GM19452 (cell line): ENCODE results near the gene GAGE10.
"Not testable (repeated sequence)": the region's sequence is repeated elsewhere in the genome, so short reads cannot be mapped to it uniquely, and the experiment has no call there.

Source experiments
- ATAC-seq: cut with Tn5 transposase; IDR thresholded peaks from one replicate; pipeline ENCODE4 v1.9.1; 2021; ENCODE audit not compliant: unreplicated experiment

Gene GAGE10

DNA sequence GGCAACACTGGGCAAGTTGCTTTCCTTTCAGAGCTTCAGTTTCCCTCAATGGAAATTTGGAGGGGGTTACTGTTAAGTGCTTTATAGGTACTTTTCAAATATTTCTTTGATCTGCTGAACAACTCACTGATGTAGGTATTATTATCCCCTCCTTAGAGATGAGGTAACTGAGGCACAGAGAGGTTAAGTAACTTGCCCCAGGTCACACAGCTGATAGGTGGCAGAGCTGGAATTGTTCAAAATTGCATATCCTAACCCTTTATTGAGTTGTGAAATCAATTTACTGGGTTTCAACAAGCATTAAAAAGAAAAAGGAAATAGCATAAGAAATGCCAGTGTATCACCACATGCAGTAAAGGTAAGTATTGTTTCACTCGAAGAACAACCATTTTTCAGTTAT lies 27.2 kb upstream of the GAGE10 start:
- no peak for ATAC-seq

DNA sequence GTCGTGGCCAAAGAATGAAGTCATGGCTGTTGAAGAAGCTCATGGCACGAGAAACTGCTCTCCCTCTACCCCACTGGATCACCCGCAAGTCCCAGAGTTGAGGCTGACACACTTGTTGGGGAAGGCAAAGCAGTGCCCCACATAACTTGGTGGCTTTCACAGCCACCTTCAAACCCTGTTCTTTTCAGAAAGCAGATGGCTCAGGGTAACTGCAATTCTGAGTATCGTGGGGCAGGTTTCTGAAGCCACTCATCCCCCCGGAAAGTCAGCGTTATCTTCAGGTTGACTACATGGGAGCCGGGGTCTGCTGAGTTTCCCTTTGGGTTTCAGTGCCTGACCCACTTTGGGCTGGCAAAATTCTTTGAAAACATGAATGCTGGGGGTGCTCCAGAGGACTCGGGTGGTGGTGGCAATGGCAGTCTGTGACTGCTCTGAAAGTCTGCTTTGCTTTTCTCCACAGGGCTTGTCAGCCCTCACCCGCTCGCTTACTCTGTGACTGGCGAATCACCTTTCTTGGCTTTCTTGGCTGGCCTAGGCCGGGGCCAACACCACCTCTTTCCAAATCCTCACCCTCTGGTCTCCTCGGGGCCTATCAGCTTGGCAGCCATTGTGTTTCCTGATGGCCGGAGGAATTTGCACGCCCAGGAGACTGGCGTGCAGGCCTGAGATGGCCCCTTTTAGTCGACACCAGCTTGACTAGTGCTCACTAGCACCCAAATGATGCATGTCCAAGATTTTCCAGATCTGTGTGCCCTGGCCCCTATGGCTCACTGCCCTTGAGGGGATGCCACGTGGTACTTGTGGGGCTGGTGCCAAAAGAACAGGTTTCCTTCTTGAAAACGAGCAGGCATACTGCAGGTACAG lies 26.5 kb upstream of the GAGE10 start:
- no peak for ATAC-seq

DNA sequence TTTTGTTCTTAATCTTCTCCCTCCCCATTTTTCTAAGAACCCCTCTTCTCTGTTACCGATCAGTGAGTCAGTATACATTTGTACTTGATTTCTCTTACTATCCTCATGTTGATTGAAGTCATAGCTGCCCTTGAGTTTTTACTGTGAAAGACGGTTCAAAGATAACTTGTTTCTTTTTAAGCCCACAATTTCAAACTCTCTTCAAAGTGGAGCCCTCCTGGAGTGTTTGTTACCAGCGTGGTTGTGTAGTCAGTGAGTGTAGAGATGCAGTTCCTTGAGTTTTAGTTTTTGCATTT lies 26.0 kb upstream of the GAGE10 start:
- ATAC-seq, result no peak

DNA sequence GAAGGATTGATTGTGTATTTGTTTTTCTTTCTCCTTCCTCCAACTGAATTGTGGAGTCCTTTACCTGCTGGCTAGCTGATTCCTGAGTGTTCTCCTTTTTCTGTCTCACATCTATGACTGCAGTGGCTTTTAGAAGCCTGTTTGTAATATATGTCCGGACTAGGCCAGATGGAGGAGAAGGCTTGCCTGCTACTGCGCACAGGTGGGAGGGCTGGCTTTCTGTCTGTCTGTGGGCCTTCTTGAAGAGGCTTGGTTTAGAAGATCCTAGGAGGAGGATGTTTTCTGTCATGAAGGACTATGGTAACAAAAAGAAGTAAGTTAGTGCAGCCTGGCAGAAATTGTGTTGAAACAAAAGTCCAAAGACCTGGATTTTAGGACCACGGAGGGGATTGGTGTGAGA lies 25.4 kb upstream of the GAGE10 start:
- ATAC-seq, result no peak

DNA sequence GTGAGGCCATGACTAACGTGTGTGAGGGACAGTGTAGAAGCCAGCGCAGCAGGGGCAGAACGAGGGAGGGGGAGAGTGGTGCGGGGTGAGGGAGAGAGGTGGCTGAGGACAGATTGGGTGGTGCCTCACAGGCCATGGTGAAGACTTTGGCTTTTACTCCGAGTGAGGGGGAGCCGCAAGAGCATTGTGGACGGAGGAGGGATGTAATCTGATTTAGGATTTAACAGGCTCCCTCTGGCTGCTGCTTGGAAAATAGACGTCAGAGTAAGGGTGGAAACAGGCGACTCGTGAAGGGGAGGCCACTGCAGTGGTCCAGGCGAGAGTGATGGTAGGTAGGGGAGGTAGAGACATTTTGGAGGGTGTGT lies 20.8 kb upstream of the GAGE10 start:
- ATAC-seq, result no peak

DNA sequence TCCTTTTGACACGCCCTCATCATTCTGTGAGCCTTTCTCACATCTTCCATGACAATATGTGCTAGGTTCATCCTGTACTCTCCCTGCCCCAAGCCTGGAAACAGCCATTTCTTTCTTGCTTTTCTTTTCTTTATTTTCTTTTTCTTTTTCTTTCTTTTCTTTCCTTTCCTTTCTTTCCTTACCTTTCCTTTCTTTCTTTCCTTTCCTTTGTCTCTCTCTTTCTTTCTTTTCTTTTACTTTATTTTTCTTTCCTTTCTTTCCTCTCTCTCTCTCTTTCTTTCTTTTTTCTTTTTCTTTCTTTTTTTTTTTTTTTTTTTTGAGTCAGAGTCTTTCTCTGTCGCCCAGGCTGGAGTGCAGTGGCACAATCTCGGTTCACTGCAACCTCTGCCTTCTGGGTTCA lies 19.2 kb upstream of the GAGE10 start:
- ATAC-seq, result no peak

DNA sequence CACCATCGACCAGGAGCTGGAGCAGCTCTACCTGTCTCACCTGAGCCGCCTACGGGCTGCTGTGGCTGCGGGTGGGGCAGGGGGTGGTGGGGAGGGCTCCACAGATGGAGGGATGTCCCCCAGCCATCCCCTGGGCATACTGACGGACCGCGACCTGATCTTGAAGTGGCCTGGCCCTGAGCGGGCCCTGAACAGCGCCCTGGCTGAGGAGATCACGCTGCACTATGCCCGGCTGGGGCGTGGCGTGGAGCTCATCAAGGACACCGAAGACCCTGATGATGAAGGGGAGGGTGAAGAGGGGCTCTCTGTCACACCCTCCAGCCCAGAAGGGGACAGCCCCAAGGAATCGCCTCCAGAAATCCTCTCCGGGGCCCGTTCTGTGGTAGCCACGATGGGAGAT lies 17.3 kb upstream of the GAGE10 start:
- ATAC-seq, result no peak

DNA sequence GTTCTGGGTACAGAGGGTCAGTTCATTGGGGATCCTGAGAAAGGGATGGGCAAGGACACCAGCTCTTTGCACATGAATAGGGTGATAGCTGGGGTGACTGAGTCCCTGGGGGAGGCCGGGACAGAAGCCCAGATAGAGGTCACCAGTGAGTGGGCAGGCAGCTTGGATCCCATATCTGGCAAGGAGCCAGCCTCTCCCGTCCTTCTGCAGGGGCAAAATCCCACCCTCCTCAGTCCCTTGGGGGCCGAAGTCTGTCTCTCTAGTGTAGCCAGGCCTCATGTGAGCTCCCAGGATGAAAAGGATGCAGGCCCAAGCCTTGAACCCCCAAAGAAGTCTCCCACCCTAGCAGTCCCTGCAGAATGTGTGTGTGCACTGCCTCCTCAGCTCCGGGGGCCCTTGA lies 16.9 kb upstream of the GAGE10 start:
- ATAC-seq, result no peak

DNA sequence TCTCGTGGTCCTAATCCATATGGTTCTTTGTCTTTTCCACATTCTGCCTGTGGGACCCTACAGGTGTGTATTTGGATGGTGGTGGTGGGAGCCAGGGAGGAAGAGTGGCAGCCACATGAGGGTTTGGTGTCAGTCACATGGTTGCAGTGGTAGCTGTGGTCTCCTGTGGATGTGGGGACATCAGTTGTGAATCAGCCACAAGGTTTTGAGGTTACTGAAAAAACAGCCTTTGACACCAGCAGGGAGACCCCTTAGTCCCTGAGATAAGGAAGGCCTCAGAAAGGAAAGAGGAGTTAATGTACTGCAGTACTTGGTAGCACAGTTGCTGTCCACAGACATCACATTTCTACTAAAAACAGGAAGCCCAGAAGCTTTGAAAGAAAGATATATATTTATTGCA lies 15.8 kb upstream of the GAGE10 start:
- no peak for ATAC-seq

DNA sequence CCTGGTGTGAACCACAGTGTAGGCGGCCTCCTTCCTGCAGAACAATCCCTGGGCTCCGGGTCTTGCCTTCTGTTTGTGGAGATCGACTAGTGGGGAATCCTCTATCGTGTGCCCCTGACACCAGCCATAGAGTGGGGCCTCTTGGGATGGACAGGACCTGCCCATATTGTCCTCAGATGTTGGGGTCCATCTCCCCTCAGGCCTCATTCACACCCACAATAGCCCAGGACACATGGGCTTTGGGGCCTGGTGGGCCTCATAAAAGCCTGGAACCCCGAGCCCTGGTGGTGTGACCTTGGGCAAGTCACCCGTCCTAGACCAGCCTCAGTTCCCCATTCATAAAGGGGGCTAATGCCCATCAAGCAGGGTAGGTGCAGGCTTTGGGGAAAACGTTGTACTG lies 13.2 kb upstream of the GAGE10 start:
- no peak for ATAC-seq

DNA sequence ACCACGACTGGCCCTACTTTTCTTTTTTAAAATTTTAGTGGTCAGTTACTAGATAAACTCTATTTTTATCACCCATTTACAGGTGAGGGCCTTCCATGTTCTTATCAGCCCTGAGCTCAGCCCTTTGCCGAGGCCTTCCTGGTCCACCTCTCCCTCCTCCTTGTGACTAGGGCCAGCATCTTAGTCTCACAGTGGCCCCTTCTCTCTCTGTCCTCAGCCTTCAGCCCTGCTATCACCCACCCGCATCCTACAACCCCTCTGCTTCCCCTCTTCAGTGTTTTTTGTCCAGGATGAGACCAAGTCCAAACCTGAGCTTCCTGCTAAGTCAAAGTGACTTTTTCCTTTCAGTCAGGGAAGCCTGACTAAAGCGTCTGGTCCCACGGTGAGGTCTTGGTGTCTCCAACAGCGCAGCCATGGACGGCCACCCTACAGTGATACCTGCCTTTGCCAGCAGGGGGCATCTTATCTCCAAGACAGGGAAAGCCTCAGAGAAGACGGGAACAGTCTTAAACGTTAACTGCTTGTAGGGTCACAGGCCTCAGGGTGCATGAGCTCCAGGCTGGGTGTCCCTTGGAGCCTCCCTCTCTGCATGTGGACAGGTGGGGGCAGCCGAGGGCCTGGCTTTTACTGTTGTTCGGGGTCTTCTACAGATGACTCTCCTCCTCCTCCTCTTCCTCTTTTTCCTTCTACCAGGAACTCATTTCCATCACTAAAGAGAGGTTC lies 11.7 kb upstream of the GAGE10 start:
- no peak for ATAC-seq

DNA sequence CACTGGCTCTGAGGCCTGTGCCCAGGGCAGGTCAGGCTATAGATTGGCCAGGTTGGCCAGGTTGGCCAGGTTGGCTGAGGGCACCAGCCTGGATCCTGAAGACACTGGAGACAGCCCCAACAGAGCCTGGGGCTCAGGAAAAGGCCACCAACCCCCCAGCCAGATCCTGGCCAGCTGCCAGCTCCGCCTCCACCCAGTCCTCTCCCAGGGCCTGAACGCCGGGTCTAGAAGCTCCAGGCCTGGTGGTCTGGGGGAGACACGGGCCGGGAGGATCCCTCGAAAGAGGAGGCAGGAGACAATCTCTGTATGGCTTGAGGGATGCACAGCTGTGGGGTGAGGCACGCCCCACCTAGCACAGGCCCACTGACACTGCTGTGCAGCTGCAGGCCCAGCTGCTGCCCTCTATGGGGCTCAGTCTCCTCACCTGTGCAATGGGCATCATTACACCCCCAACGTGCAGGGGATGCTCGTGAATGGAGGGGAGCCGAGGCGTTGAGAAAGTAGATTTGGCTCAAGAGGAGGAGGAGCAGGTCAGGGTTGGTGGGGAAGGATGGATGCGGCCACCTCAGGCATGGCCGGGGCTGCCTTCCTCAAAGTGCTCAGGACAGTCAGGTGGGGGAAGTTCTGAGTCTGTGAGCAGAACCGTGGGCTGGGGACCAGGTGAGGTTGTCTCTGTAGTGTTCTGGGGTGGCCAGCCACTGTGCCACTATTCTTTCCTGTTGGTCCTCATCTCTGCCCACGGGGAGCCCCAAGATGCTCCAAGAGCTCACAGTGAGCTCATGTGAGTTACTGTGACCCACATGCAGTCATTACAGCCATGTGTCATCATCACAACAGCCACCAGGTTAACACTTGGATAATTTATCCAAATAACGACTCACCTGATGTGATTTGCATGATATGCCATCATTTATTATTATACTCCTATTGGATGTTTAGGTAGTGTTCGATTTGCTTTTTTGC lies 10.8 kb upstream of the GAGE10 start:
- no peak for ATAC-seq

DNA sequence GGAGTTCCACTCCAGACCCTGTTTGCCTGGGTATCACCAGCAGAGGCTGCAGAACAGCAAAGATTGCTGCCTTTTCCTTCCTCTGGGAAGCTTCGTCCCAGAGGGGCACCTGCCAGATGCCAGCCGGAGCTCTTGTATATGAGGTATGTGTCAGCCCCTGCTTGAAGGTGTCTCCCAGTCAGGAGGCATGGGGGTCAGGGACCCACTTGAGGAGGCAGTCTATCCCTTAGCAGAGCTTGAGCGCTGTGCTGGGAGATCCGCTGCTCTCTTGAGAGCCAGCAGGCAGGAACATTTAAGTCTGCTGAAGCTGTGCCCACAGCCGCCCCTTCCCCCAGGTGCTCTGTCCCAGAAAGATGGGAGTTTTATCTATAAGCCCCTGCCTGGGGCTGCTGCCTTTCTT lies 4.2 kb upstream of the GAGE10 start:
- ATAC-seq, result not testable (repeated sequence)

DNA sequence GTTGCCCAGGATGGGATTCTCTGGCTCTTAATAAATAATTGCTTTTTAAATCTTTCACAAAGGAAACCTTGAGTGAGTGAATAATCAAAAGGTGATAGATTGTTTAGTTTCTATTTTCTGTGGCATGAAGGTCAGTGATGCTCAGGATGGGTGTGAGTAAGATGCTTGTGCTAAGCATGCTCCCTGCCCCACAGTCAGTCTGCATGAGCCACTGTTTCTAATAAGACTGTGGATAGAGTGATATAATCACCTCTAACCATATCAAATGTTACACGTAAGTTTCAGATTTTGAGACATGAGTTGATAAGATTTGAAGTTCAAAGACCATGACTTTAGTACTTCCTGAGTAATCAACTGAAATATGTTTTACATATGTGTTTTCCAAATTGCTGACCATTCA lies 2.7 kb upstream of the GAGE10 start:
- no peak for ATAC-seq

DNA sequence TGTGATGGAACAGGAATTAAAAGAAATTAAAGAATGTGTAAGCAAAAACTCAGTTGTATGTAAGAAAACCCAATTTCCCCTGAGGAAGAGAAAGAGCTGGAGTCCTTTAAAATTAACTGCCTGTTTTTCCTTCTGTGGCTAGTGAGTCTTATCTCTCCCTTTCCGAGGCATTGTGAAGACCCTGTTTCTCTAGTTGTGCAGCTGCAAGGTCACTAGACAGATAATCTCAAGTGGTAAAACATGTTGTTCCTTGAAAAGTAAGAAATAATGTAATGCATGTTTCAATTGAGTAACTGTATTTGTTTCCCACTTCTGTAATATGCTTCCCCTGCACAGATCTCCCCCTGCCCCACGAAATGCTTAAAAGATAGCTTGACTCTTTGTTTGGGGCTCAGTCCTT lies 4.3 kb downstream of the GAGE10 start:
- not testable (repeated sequence) for ATAC-seq

DNA sequence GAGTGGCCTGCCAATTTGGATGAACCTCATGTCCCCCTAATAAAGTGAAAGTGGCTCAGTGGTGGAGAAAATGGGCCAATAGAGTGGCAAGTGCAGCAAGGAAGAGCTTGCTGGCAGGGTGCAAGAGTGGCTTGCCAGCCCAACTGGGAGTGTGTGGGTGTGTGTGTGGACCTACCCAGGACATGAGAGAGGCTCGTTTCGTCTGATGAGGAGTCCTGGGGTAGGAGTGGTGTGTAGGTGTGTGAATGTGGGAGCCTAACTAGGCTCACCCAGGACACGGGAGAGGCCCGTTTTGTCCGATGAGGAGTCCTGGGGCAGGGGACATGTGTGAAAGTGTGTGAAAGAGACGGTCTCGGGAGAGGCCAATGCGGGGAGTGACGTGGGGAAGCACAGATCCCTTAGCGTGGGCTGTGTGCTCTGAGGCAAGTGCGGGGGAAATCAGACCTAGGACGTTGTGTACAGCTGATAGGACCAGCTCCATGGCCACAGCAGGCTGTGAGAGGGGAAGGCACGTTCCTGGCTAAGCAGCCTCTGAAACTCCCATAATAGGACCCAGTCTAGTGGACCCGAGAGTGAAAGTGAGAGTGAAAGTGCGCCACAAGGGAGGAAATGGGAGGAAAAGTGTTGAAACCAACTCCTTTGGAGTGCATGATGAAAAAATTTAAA lies 5.3 kb downstream of the GAGE10 start:
- no peak for ATAC-seq

DNA sequence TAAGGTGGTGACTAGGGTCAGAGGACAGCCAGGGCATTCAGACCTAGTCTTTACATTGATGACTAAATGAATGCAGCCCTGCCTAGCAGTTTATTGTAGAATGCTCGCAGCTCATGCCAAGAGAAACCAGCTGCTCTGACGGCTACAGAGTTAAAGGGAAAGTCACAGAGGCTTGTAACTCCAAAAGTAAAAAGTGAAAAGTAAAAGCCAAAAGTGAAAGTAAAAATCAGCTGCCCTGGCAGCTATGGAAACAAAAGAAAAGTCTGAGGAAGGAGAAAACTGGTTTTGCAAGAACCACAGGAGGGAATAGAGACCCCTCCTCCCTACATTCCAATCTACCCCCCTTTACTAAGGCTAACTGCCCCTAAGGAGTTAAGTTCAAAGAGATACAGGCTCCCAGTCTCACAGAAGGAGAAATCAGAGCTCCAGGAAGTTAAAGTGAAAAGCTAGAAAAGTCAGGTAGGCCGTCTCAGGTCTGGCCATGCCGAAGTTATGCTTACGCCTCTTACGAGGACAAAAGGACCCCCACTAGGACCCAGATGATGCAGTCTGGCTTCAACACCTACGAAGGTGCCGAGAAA lies 6.0 kb downstream of the GAGE10 start:
- ATAC-seq, result no peak

DNA sequence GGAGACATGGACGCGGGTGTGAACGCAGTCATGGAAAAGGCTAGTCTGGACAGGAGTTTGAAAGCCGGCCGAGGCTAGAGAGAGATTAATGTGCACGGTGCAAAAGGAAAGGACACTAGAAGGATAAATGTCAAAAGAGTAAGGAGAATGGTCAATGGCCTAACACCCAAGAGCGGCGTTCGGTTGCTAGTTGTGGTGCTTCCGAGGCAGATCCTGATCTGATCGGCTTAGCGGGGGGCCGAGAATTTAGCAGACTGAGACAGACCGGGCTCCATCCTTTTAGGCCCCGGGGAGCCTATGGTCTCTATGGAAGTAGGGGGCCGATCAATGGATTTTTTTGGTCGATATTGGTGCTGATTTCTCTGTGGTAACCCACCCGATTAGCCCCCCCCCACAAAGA lies 6.9 kb downstream of the GAGE10 start:
- ATAC-seq, result no peak

DNA sequence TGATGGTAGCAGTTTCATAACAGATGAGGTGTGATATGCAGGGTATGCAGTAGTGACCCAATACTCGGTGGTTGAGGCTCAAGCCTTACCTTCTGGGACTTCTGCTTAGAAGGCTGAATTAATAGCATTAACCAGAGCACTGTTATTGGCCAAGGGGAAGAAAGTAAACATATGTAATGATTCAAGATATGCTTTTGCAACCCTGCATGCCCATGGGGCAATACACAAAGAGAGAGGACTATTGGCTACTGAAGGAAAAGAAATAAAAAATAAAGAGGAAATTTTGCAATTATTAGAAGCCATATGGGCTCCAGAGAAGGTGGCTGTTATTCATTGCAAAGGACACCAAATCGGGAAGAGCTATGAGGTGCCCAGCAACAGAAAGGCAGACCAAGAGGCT lies 8.7 kb downstream of the GAGE10 start:
- no peak for ATAC-seq

DNA sequence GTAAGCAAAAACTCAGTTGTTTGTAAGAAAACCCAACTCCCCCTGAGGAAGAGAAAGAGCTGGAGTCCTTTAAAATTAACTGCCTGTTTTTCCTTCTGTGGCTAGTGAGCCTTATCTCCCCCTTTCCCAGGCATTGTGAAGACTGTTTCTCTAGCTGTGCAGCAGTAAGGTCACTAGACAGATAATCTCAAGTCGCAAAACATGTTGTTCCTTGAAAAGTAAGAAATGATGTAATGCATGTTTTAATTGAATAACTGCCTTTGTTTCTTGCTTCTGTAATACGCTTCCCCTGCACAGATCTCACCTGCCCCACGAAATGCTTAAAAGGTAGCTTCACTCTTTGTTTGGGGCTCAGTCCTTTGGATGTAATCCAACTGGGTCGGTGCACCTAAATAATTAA lies 12.6 kb downstream of the GAGE10 start:
- ATAC-seq, result no peak

DNA sequence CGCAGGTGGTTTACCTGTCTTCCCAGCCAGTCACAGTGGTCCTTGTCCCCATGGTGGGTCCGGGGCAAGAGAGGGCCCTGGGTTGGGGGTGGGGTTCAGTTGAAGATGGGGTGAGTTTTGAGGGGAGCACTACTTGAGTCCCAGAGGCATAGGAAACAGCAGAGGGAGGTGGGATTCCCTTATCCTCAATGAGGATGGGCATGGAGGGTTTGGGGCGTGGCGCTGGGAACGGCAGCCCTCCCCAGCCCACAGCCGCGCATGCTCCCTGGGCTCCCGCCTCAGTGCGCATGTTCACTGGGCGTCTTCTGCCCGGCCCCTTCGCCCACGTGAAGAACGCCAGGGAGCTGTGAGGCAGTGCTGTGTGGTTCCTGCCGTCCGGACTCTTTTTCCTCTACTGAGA lies 18.3 kb downstream of the GAGE10 start, which contains the start of gene GAGE12J:
Gene GAGE12J (plus strand): TSS at position 301 of the 400 bp plus-strand sequence. CDS start 1,157 bp downstream, outside the sequence.
- ATAC-seq, result not testable (repeated sequence)
